A673 (cell line): ENCODE measurements around the gene NNMT. TPM values are rescaled to one million over a fixed set of nuclear protein-coding genes. Genes with fewer than 3 reads are reported as not detected.

ENCODE experiments used
- BruUV-seq: library from RNA; stranded (reverse); fragments of 400-500 nt; replicated peaks from 2 replicates; lab custom pipeline; 2021; lab: Mats Ljungman, UMichigan
- CTCF ChIA-PET: fragments of 300-600 bp; sonication (Branson Sonifier 250); formaldehyde crosslinking; loops from one replicate; lab custom pipeline; 2022; ENCODE audit warnings: antibody characterized with exemption; lab: Charles Lee
- POLR2A ChIA-PET: fragments of 300-600 bp; sonication (Branson Sonifier 250); formaldehyde crosslinking; loops from one replicate; lab custom pipeline; 2022; ENCODE audit warnings: antibody characterized with exemption; ENCODE audit not compliant: low non-redundant PET; lab: Charles Lee
- DNase-seq: peaks from one replicate; pipeline ENCODE4 v3.0.0-alpha.2; 2015; ENCODE audit warnings: low spot score
- H3K27ac ChIP-seq: fragments of 200-600 bp; sonication (generic); 2 replicates; pipeline ENCODE4 v1.5.1; 2016; ENCODE audit warnings: mixed run types, low read depth, mild to moderate bottlenecking, mixed read lengths, antibody characterized with exemption, low read length; ENCODE audit not compliant: poor library complexity, severe bottlenecking
- H3K27me3 ChIP-seq: fragments of 200-600 bp; sonication (generic); replicated peaks from 2 replicates; pipeline ENCODE4 v1.6.1; 2017; ENCODE audit warnings: mixed run types, low read depth, mild to moderate bottlenecking, mixed read lengths, antibody characterized with exemption, low read length; ENCODE audit not compliant: insufficient read depth, poor library complexity
- H3K36me3 ChIP-seq: fragments of 200-600 bp; sonication (generic); 2 replicates; pipeline ENCODE4 v1.6.1; 2016; ENCODE audit warnings: mixed run types, mild to moderate bottlenecking, mixed read lengths, antibody characterized with exemption, low read length; ENCODE audit not compliant: insufficient read depth, poor library complexity, severe bottlenecking
- H3K4me1 ChIP-seq: fragments of 200-600 bp; sonication (generic); 2 replicates; pipeline ENCODE4 v1.6.1; 2017; ENCODE audit warnings: mixed run types, mild to moderate bottlenecking, mixed read lengths, antibody characterized with exemption, low read length; ENCODE audit not compliant: insufficient read depth, poor library complexity, severe bottlenecking
- H3K4me3 ChIP-seq: fragments of 200-600 bp; sonication (generic); 2 replicates; pipeline ENCODE4 v1.5.1; 2016; ENCODE audit warnings: low read depth, mixed run types, mild to moderate bottlenecking, mixed read lengths, low read length; ENCODE audit not compliant: poor library complexity, severe bottlenecking
- H3K9me3 ChIP-seq: fragments of 200-600 bp; sonication (generic); 2 replicates; pipeline ENCODE4 v1.6.1; 2016; ENCODE audit warnings: mixed run types, low read depth, mild to moderate bottlenecking, mixed read lengths, antibody characterized with exemption, low read length; ENCODE audit not compliant: poor library complexity, severe bottlenecking
- CTCF ChIP-seq: fragments of 300-800, 200-600 bp; sonication (generic); conservative IDR thresholded peaks from 2 replicates; pipeline ENCODE4 v1.5.1; 2017; ENCODE audit warnings: low read depth, mild to moderate bottlenecking, antibody characterized with exemption, low read length, moderate library complexity, mixed read lengths
- EZH2 ChIP-seq: fragments of 200-600 bp; sonication (generic); IDR thresholded peaks from 2 replicates; pipeline ENCODE4 v1.6.1; 2017; ENCODE audit warnings: borderline replicate concordance, low read depth, mild to moderate bottlenecking, mixed read lengths, antibody characterized with exemption, low read length; ENCODE audit not compliant: poor library complexity, severe bottlenecking
- intact Hi-C: fragments of 100-400 bp; cut with micrococcal nuclease; formaldehyde crosslinking; loops from one replicate; pipeline ENCODE4 v1.10.0; 2022; ENCODE audit not compliant: unreplicated experiment
- total RNA-seq: library from RNA; stranded (reverse); gene quantifications from 2 replicates; pipeline ENCODE4 v1.2.3, GENCODE V29; 2021

Gene NNMT
- total RNA-seq, 1 experiment from 2014 or later: 0.64 TPM

DNA sequence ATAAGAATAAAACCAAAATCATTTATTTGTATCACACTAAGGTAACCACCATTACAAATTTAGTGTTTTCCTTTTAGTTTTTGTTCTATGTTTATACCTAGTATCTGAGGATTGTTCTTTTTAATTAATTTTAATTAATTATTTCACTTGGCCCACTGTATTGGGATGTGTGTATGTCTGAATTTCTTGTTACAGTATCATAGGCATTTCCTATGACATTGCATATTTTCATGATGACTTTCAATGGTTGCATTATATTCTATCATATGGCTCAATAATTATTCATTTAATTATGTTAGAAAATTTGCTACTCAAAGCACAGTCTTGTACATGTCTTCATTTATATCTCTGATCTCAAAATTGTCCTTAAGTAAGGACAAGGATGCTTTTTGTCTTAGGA is 63.1 kb downstream of the NNMT start:
- no TSS peak for BruUV-seq
- no peak overlapping the region for H3K27ac ChIP-seq
- H3K4me1 ChIP-seq: no peaks in the 10 kb centered on the region
- peaks cover 14% of the 10 kb centered on the region for H3K27me3 ChIP-seq
- H3K4me3 ChIP-seq: no peak overlapping the region
- TF ChIP-seq CTCF: no peak
- no peak for TF ChIP-seq EZH2
- ChIA-PET CTCF (no interaction called here), POLR2A (no interaction called here)
- no peak for DNase-seq
- H3K36me3 ChIP-seq: no peaks in the 10 kb centered on the region
- no peaks in the 10 kb centered on the region for H3K9me3 ChIP-seq
- intact Hi-C loops: no loop called here

DNA sequence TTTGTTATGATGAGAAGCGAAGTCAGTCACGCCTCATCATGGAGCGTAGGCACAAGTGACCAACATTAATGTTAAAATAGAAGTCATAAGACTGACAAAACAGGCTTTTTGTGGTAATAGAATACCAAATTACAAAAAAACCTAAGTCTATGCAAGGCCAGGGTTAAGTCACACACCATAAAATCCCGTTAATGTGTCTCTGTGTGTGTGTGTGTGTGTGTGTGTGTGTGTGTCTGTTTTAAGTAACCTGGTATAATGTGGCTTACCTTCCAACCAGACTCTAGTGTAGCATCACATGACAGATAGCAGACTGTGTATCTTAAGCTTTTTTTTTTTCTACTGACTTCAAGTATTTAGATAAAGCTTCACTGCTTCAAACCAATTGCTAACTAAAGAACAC is 66.1 kb downstream of the NNMT start:
- no peaks in the 10 kb centered on the region for H3K4me1 ChIP-seq
- BruUV-seq: no TSS peak
- intact Hi-C loops: no loop called here
- H3K36me3 ChIP-seq: no peaks in the 10 kb centered on the region
- H3K27ac ChIP-seq: no peak overlapping the region
- H3K9me3 ChIP-seq: no peaks in the 10 kb centered on the region
- TF ChIP-seq EZH2 (no peak), CTCF (no peak)
- CTCF ChIA-PET: no interaction called here
- POLR2A ChIA-PET: interaction anchor here (0.6 kb wide), 1 partner anchor 47 kb away, joined by 6 read pairs; no protein-coding TSS in a partner anchor
- DNase-seq: no peak
- H3K27me3 ChIP-seq: peaks cover 21% of the 10 kb centered on the region
- no peak overlapping the region for H3K4me3 ChIP-seq

GRCh38 chr11:114362958-114363357 is 66.8 kb downstream of the NNMT start:
- POLR2A ChIA-PET: no interaction called here
- no peaks in the 10 kb centered on the region for H3K36me3 ChIP-seq
- TF ChIP-seq EZH2 (no peak), CTCF (no peak)
- H3K4me3 ChIP-seq: no peak overlapping the region
- no peaks in the 10 kb centered on the region for H3K4me1 ChIP-seq
- CTCF ChIA-PET: no interaction called here
- intact Hi-C loops: no loop called here
- no peaks in the 10 kb centered on the region for H3K9me3 ChIP-seq
- peaks cover 21% of the 10 kb centered on the region for H3K27me3 ChIP-seq
- H3K27ac ChIP-seq: no peak overlapping the region
- BruUV-seq: no TSS peak
- DNase-seq: no peak

Other genes starting within 250 kb of the NNMT start
- 12.0 and 14.1 TPM in 2 replicates for gene ZBTB16, start 236.7 kb upstream of the NNMT start, total RNA-seq
- 7.4 and 11.4 TPM in 2 replicates for gene C11orf71, start 104.1 kb downstream of the NNMT start, total RNA-seq
- gene RBM7, start 104.3 kb downstream of the NNMT start, total RNA-seq: 37.0 and 41.1 TPM in 2 replicates
- gene REXO2, start 143.1 kb downstream of the NNMT start, total RNA-seq: 119 TPM in 2 replicates